ENCODE measurements around the gene ZBTB18. TPM values are rescaled to one million over a fixed set of nuclear protein-coding genes. Genes with fewer than 3 reads are reported as not detected.
A peak's percentile ranks its signal among the peaks of the same experiment; 100 is the strongest.

ZBTB18 gene
- polyA plus RNA-seq, 1 of the 3 experiments (the other 2 are of a cell fraction): 19.3 TPM

DNA sequence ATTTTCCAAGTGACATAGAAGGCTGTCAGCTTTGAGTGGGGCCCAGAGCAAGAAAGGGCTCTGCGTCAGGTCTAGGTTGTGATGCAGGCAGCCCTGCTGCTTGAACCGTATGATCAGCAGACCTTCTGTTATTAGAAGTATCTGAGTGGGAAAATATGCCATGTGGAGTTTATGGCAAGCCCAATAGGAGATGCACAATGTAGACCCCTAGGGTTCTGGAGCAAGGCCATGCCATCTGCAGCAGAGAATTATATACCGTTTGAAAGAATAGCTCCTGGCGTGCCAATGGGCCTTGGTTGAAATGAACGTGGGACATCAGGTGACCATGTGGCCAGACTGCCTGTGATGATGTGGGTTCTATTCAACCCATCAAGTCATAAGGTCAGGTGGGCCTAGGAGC is 44.1 kb upstream of the ZBTB18 start:
- no peak for DNase-seq
- Histone ChIP-seq H3K9me3 (no peaks in the 10 kb centered on the region), H3K4me1 (ENCODE audit: control insufficient read depth in 1 of 2, insufficient read depth in 2 of 2, low read depth in 1 of 2, low read length in 1 of 2) (peaks cover 8 to 18% of the 10 kb centered on the region in 2 experiments; a peak in 3 of 4 replicates), H3K79me2 (ENCODE audit: insufficient read depth) (no peaks in the 10 kb centered on the region), H3K4me2 (no peak overlapping the region), H3K9me2 (no peaks in the 10 kb centered on the region), H4K20me1 (ENCODE audit: insufficient read depth) (no peaks in the 10 kb centered on the region), H3F3A (replicated peaks; ENCODE audit: insufficient read depth) (peaks cover 14% of the 10 kb centered on the region), H2AFZ (ENCODE audit: low read depth) (no peak overlapping the region), H3K4me3 (ENCODE audit: low read depth in 2 of 2, low read length in 1 of 2) (no peak overlapping the region), H3K9ac (no peak overlapping the region), H3K36me3 (replicated peaks in 1 of 2; ENCODE audit: control insufficient read depth in 1 of 2, insufficient read depth in 2 of 2, low read length in 1 of 2) (no peaks in the 10 kb centered on the region), H3K27me3 (ENCODE audit: insufficient read depth) (no peaks in the 10 kb centered on the region), H3K27ac (ENCODE audit: low read depth in 2 of 2, low read length in 1 of 2) (no peak overlapping the region)
- POLR2A ChIA-PET: no interaction called here
- TF ChIP-seq TAF1 (IDR thresholded peaks at IDR 0.05; ENCODE audit: borderline replicate concordance, low read depth, low read length) (no peak), FOXJ3 (CRISPR knock-in tag; IDR thresholded peaks at IDR 0.05) (no peak), CHD2 (IDR thresholded peaks at IDR 0.05; ENCODE audit: low read length, partially characterized antibody) (no peak), GATA2 (CRISPR knock-in tag; IDR thresholded peaks at IDR 0.05) (no peak), RFX5 (IDR thresholded peaks at IDR 0.05; ENCODE audit: low read length) (no peak)
- TF ChIP-seq, protein P1, sequence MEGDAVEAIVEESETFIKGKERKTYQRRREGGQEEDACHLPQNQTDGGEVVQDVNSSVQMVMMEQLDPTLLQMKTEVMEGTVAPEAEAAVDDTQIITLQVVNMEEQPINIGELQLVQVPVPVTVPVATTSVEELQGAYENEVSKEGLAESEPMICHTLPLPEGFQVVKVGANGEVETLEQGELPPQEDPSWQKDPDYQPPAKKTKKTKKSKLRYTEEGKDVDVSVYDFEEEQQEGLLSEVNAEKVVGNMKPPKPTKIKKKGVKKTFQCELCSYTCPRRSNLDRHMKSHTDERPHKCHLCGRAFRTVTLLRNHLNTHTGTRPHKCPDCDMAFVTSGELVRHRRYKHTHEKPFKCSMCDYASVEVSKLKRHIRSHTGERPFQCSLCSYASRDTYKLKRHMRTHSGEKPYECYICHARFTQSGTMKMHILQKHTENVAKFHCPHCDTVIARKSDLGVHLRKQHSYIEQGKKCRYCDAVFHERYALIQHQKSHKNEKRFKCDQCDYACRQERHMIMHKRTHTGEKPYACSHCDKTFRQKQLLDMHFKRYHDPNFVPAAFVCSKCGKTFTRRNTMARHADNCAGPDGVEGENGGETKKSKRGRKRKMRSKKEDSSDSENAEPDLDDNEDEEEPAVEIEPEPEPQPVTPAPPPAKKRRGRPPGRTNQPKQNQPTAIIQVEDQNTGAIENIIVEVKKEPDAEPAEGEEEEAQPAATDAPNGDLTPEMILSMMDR (IDR thresholded peaks at IDR 0.05): no peak
- CTCF ChIA-PET: interaction anchor here (0.9 kb wide), 1 partner anchor 19 kb away, joined by 3 read pairs; no protein-coding TSS in a partner anchor
- 97% methylated on average over 4 of the region's 5 CpGs for WGBS (ENCODE audit: low lambda C conversion rate)

DNA sequence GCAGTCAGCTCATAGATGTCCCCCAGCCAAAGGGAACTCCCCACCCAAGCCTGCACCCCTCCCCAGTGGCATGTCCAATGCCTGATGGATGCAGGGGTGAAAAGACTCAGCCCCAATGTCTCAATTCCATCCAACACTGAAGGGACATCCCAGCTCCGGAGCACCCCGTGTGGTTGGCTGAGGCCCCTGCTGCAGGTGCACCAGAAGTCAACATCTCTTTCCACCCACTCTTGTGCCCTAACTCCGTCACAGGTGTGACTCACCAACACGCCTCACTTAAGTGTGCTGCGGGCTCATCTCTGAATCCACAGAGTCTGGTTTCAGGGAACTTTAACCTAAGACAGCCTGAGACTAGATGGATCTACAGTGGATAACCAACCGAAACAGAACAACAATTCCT is 40.9 kb upstream of the ZBTB18 start:
- Histone ChIP-seq H3K79me2 (ENCODE audit: insufficient read depth) (no peaks in the 10 kb centered on the region), H3K9me2 (no peaks in the 10 kb centered on the region), H2AFZ (ENCODE audit: low read depth) (no peak overlapping the region), H3K9ac (no peak overlapping the region), H3F3A (replicated peaks; ENCODE audit: insufficient read depth) (peaks cover 22% of the 10 kb centered on the region), H3K27me3 (ENCODE audit: insufficient read depth) (no peaks in the 10 kb centered on the region), H3K36me3 (replicated peaks in 1 of 2; ENCODE audit: control insufficient read depth in 1 of 2, insufficient read depth in 2 of 2, low read length in 1 of 2) (no peaks in the 10 kb centered on the region), H3K9me3 (no peaks in the 10 kb centered on the region), H3K4me3 (ENCODE audit: low read depth in 2 of 2, low read length in 1 of 2) (no peak overlapping the region), H3K27ac (ENCODE audit: low read depth in 2 of 2, low read length in 1 of 2) (peak overlapping the region; percentile 55 to 75; a peak in 3 of 4 replicates), H3K4me1 (ENCODE audit: control insufficient read depth in 1 of 2, insufficient read depth in 2 of 2, low read depth in 1 of 2, low read length in 1 of 2) (peaks cover 11 to 21% of the 10 kb centered on the region in 2 experiments; a peak in 3 of 4 replicates), H3K4me2 (peak overlapping the region; percentile 46), H4K20me1 (ENCODE audit: insufficient read depth) (no peaks in the 10 kb centered on the region)
- WGBS (ENCODE audit: low lambda C conversion rate): 57% methylated on average over 6 of the region's 6 CpGs
- CTCF ChIA-PET: no interaction called here
- no peak for DNase-seq
- TF ChIP-seq CHD2 (IDR thresholded peaks at IDR 0.05; ENCODE audit: low read length, partially characterized antibody) (no peak), FOXM1 (IDR thresholded peaks at IDR 0.05; ENCODE audit: low read depth) (no peak), RFX5 (IDR thresholded peaks at IDR 0.05; ENCODE audit: low read length) (no peak), TEAD4 (IDR thresholded peaks at IDR 0.05; ENCODE audit: borderline replicate concordance, insufficient read depth) (no peak), SIN3A (IDR thresholded peaks at IDR 0.05; ENCODE audit: borderline replicate concordance, low read depth, low read length) (no peak), JUND (IDR thresholded peaks at IDR 0.05) (no peak)
- TF ChIP-seq, protein P1 (IDR thresholded peaks at IDR 0.05): peak; percentile 28
- POLR2A ChIA-PET: interaction anchor here (0.5 kb wide), 1 partner anchor 19 kb away, joined by 3 read pairs; no protein-coding TSS in a partner anchor

Data from SK-N-SH (cell line).